ENCODE measurements around the gene PATJ. TPM values are rescaled to one million over a fixed set of nuclear protein-coding genes. Genes with fewer than 3 reads are reported as not detected.
"Not testable (repeated sequence)": the region's sequence is repeated elsewhere in the genome, so short reads cannot be mapped to it uniquely, and the experiment has no call there.

The PATJ gene
- total RNA-seq, 1 experiment from 2014 or later = 28.7 TPM

GRCh38 chr1:61724813-61725694, 17.2 kb upstream of the PATJ start, which contains the start of gene TM2D1:
TM2D1 (minus strand) TSS chr1:61725141; CDS start chr1:61725120, 21 bp downstream.
- POLR2A ChIA-PET (ENCODE audit: unreplicated experiment) = no interaction called here
- H4K20me1 ChIP-seq (ENCODE audit: low read length) = no peaks in the 10 kb centered on the region
- intact Hi-C loops (cut with micrococcal nuclease) = loop anchor here (1.0 to 5.0 kb wide), 4 partner anchors 18 to 127 kb away; partner anchors contain the start of gene PATJ
- ATAC-seq (peak; percentile 98), DNase-seq (peak; percentile 92)
- peak within 1 kb of the TSS; percentile 89 for H3K4me2 ChIP-seq (ENCODE audit: low read length)
- BruUV-seq (replicated peaks) = TSS peak; percentile 90
- H3K4me1 ChIP-seq (ENCODE audit: insufficient read depth, low read length) = peaks cover 18% of the 10 kb centered on the region
- H3K27me3 ChIP-seq (ENCODE audit: low read length) = no peaks in the 10 kb centered on the region
- CTCF ChIA-PET = no interaction called here
- no peaks in the 10 kb centered on the region for H3K9me2 ChIP-seq (replicated peaks; ENCODE audit: low read length)
- no peaks in the 10 kb centered on the region for H3K9me3 ChIP-seq (ENCODE audit: low read length)
- H3F3A ChIP-seq (ENCODE audit: low read length, unreplicated experiment) = no peaks in the 10 kb centered on the region
- H2AFZ ChIP-seq (ENCODE audit: low read length) = peak within 1 kb of the TSS; percentile 85
- H3K27ac ChIP-seq (ENCODE audit: low read length) = peak within 1 kb of the TSS; percentile 59
- H3K9ac ChIP-seq (ENCODE audit: low read length) = peak within 1 kb of the TSS; percentile 92
- H3K4me3 ChIP-seq (ENCODE audit: low read length) = peak within 1 kb of the TSS; percentile 93
- TF ChIP-seq EZH2phosphoT487 (IDR thresholded peaks at IDR 0.05; ENCODE audit: borderline replicate concordance, low read length) (no peak), EZH2 (IDR thresholded peaks at IDR 0.05; ENCODE audit: low read length, unreplicated experiment) (no peak)
- no peaks in the 10 kb centered on the region; the same call in 1 of the 2 replicates for H3K36me3 ChIP-seq (ENCODE audit: low read depth, low read length)
- H3K79me2 ChIP-seq (ENCODE audit: low read length) = peaks cover 38% of the 10 kb centered on the region

- H3K9me2 ChIP-seq (replicated peaks; ENCODE audit: low read length) = no peaks in the 10 kb centered on the region
- no peak overlapping the region for H2AFZ ChIP-seq (ENCODE audit: low read length)
- no peaks in the 10 kb centered on the region for H3K27me3 ChIP-seq (ENCODE audit: low read length)
- BruUV-seq (replicated peaks) = no TSS peak
- TF ChIP-seq CTCF (conservative IDR thresholded peaks at IDR 0.05; ENCODE audit: low read depth, low read length) (no peak), EZH2 (IDR thresholded peaks at IDR 0.05; ENCODE audit: low read length, unreplicated experiment) (no peak), EZH2phosphoT487 (IDR thresholded peaks at IDR 0.05; ENCODE audit: borderline replicate concordance, low read length) (no peak)
- ChIA-PET POLR2A (ENCODE audit: unreplicated experiment) (no interaction called here), CTCF (no interaction called here)
- DNase-seq (no peak), ATAC-seq (no peak)
- no peak overlapping the region for H3K9ac ChIP-seq (ENCODE audit: low read length)
- H3K79me2 ChIP-seq (ENCODE audit: low read length) = peaks cover 24% of the 10 kb centered on the region
- H3K36me3 ChIP-seq (ENCODE audit: low read depth, low read length) = no peaks in the 10 kb centered on the region
- no peak overlapping the region for H3K4me3 ChIP-seq (ENCODE audit: low read length)
- no peaks in the 10 kb centered on the region for H3F3A ChIP-seq (ENCODE audit: low read length, unreplicated experiment)
- no peak overlapping the region for H3K4me2 ChIP-seq (ENCODE audit: low read length)
- no peak overlapping the region for H3K27ac ChIP-seq (ENCODE audit: low read length)
- H3K9me3 ChIP-seq (ENCODE audit: low read length) = no peaks in the 10 kb centered on the region
- intact Hi-C loops (cut with micrococcal nuclease) = loop anchor here (5.0 kb wide), 1 partner anchor 110 kb away; no protein-coding TSS in a partner anchor
- H3K4me1 ChIP-seq (ENCODE audit: insufficient read depth, low read length) = peaks cover 18% of the 10 kb centered on the region
- H4K20me1 ChIP-seq (ENCODE audit: low read length) = no peaks in the 10 kb centered on the region
Measured at GRCh38 chr1:61727544-61727943, 14.7 kb upstream of the PATJ start.

- H4K20me1 ChIP-seq (ENCODE audit: low read length); H3F3A ChIP-seq (ENCODE audit: low read length, unreplicated experiment); CTCF ChIA-PET; H2AFZ ChIP-seq (ENCODE audit: low read length); H3K36me3 ChIP-seq (ENCODE audit: low read depth, low read length); H3K4me2 ChIP-seq (ENCODE audit: low read length); DNase-seq; intact Hi-C loops (cut with micrococcal nuclease); H3K9ac ChIP-seq (ENCODE audit: low read length); H3K9me3 ChIP-seq (ENCODE audit: low read length); H3K4me3 ChIP-seq (ENCODE audit: low read length); H3K79me2 ChIP-seq (ENCODE audit: low read length); POLR2A ChIA-PET (ENCODE audit: unreplicated experiment); H3K4me1 ChIP-seq (ENCODE audit: insufficient read depth, low read length); H3K27me3 ChIP-seq (ENCODE audit: low read length); ATAC-seq; H3K9me2 ChIP-seq (replicated peaks; ENCODE audit: low read length); H3K27ac ChIP-seq (ENCODE audit: low read length); BruUV-seq (replicated peaks): not testable (repeated sequence)
Measured at GRCh38 chr1:61730679-61731078, 11.6 kb upstream of the PATJ start.
